Testis (tissue), 2 donors: ENCODE data around the gene CXCL12.

Experiments used
- CTCF ChIP-seq, 3 experiments: fragments of 450-650 bp in 2 of 3; fragments of 200-600 bp in 1 of 3; sonication (generic) in 1 of 3; IDR thresholded peaks; one replicate each; pipeline ENCODE4 v1.5.1; 2016 to 2019; ENCODE audit warnings: antibody characterized with exemption in 3 of 3, mild to moderate bottlenecking in 2 of 3, moderate library complexity in 1 of 3
- POLR2A ChIP-seq: fragments of 450-650 bp; IDR thresholded peaks from one replicate; pipeline ENCODE4 v1.6.1; 2017; ENCODE audit warnings: antibody characterized with exemption, mild to moderate bottlenecking, moderate library complexity

GRCh38 chr10:44361109-44361508 lies 23.8 kb downstream of the CXCL12 start:
- TF ChIP-seq POLR2A (no peak), CTCF (IDR thresholded peaks at IDR 0.05) (no peak)
